Measurements from ENCODE around the gene CFAP45. TPM values are rescaled to one million over a fixed set of nuclear protein-coding genes. Genes with fewer than 3 reads are reported as not detected.

CFAP45 gene
- total and polyA plus RNA-seq, 3 donors from 2014 or later: 13.0 to 59.6 (median 30.4) TPM

GRCh38 chr1:159942632-159943277 is 42.8 kb upstream of the CFAP45 start:
- Histone ChIP-seq H3K4me3 (no peak overlapping the region), H3K36me3 (ENCODE audit: low read depth, missing control alignments) (no peaks in the 10 kb centered on the region), H3K9me3 (no peaks in the 10 kb centered on the region), H3K27me3 (no peaks in the 10 kb centered on the region), H3K4me1 (peaks cover 12% of the 10 kb centered on the region), H3K27ac (no peak overlapping the region)
- DNase-seq: no peak
- intact Hi-C loops (cut with DNase I; ENCODE audit: low total_unique reads): no loop called here
- WGBS, 2 donors: 88 to 95% methylated on average over 6 to 15 of the region's 15 CpGs
- TF ChIP-seq POLR2A (IDR thresholded peaks at IDR 0.05): no peak
- TF ChIP-seq CTCF (IDR thresholded peaks at IDR 0.05): no peak

GRCh38 chr1:159941591-159942560 is 41.9 kb upstream of the CFAP45 start:
- Histone ChIP-seq H3K4me1 (peaks cover 12% of the 10 kb centered on the region), H3K27ac (no peak overlapping the region), H3K4me3 (no peak overlapping the region), H3K27me3 (no peaks in the 10 kb centered on the region), H3K9me3 (no peaks in the 10 kb centered on the region), H3K36me3 (ENCODE audit: low read depth, missing control alignments) (no peaks in the 10 kb centered on the region)
- no peak for TF ChIP-seq POLR2A (IDR thresholded peaks at IDR 0.05)
- TF ChIP-seq CTCF (IDR thresholded peaks at IDR 0.05): no peak
- 71 to 77% methylated on average over 12 to 15 of the region's 15 CpGs for WGBS, 2 donors
- intact Hi-C loops (cut with DNase I; ENCODE audit: low total_unique reads): no loop called here
- DNase-seq: no peak

- Histone ChIP-seq H3K4me1 (peaks cover 15% of the 10 kb centered on the region), H3K4me3 (no peak overlapping the region), H3K9me3 (no peaks in the 10 kb centered on the region), H3K27ac (no peak overlapping the region), H3K36me3 (ENCODE audit: low read depth, missing control alignments) (no peaks in the 10 kb centered on the region), H3K27me3 (no peaks in the 10 kb centered on the region)
- no peak for DNase-seq
- intact Hi-C loops (cut with DNase I; ENCODE audit: low total_unique reads): no loop called here
- TF ChIP-seq POLR2A (IDR thresholded peaks at IDR 0.05) (no peak), CTCF (IDR thresholded peaks at IDR 0.05) (no peak)
- WGBS, 2 donors: 76 to 98% methylated on average over 3 to 5 of the region's 5 CpGs
Observed at GRCh38 chr1:159941141-159941540, 41.2 kb upstream of the CFAP45 start.

GRCh38 chr1:159940006-159940620 is 40.1 kb upstream of the CFAP45 start:
- H3K9me3 ChIP-seq: no peaks in the 10 kb centered on the region
- TF ChIP-seq CTCF (IDR thresholded peaks at IDR 0.05): no peak
- TF ChIP-seq POLR2A (IDR thresholded peaks at IDR 0.05): no peak
- H3K4me3 ChIP-seq: no peak overlapping the region
- DNase-seq: no peak
- no peaks in the 10 kb centered on the region for H3K36me3 ChIP-seq (ENCODE audit: low read depth, missing control alignments)
- WGBS, 2 donors: 96 to 97% methylated on average over 11 of the region's 11 CpGs
- H3K4me1 ChIP-seq: peaks cover 7% of the 10 kb centered on the region
- intact Hi-C loops (cut with DNase I; ENCODE audit: low total_unique reads): no loop called here
- H3K27me3 ChIP-seq: no peaks in the 10 kb centered on the region
- H3K27ac ChIP-seq: no peak overlapping the region
